HepG2 (cell line): ENCODE measurements around the gene LTA. TPM values are rescaled to one million over a fixed set of nuclear protein-coding genes. Genes with fewer than 3 reads are reported as not detected.

ENCODE experiments used
- BRCA1 ChIP-seq: sonication (generic); formaldehyde crosslinking; IDR thresholded peaks from 2 replicates; pipeline ENCODE4 v1.4.0; 2020; ENCODE audit warnings: missing genetic modification reagents
- MBD4 ChIP-seq: IDR thresholded peaks from 2 replicates; pipeline ENCODE4 v1.6.1; 2012; ENCODE audit warnings: low read length, inconsistent platforms, borderline replicate concordance
- PRDM4 ChIP-seq: sonication (generic); formaldehyde crosslinking; IDR thresholded peaks from 2 replicates; pipeline ENCODE4 v1.9.0; 2021; ENCODE audit warnings: missing genetic modification reagents, borderline replicate concordance
- RBFOX2 ChIP-seq: fragments of 200-400 bp; formaldehyde crosslinking; IDR thresholded peaks from 2 replicates; pipeline ENCODE4 v1.6.1; 2017; ENCODE audit warnings: low read depth, mild to moderate bottlenecking, low read length
- SOX13 ChIP-seq, 3 experiments: fragments of 450-650 bp in 1 of 3; sonication (generic) in 1 of 3; formaldehyde crosslinking in 1 of 3; IDR thresholded peaks in 2 of 3; conservative IDR thresholded peaks in 1 of 3; 2 replicates each; pipeline versions ENCODE4 v1.5.0 to v1.6.1; 2016 to 2020; ENCODE audit warnings: antibody characterized with exemption in 1 of 3, mild to moderate bottlenecking in 1 of 3, missing compliant biosample characterization in 1 of 3, missing genetic modification reagents in 1 of 3, moderate library complexity in 1 of 3
- SRF ChIP-seq: IDR thresholded peaks from 2 replicates; pipeline ENCODE4 v1.6.1; 2011; ENCODE audit warnings: mild to moderate bottlenecking, low read depth, low read length, moderate library complexity
- ZNF292 ChIP-seq: sonication (generic); formaldehyde crosslinking; IDR thresholded peaks from 2 replicates; pipeline ENCODE4 v1.8.1; 2022; ENCODE audit warnings: mild to moderate bottlenecking, low read depth, missing genetic modification reagents, borderline replicate concordance
- ZNF839 ChIP-seq: sonication (generic); formaldehyde crosslinking; IDR thresholded peaks from 2 replicates; pipeline ENCODE4 v1.4.0; 2020; ENCODE audit warnings: missing genetic modification reagents, mild to moderate bottlenecking, borderline replicate concordance
- polyA plus RNA-seq, 8 experiments: library from polyadenylated mRNA; depleted of rRNA in 3 of 8; stranded (reverse) in 7 of 8; unstranded in 1 of 8; fragments of >200 nt; fragmentation: Illumina TruSeq in 4 of 8; extraction: Trizol in 4 of 8; gene quantifications; 2 replicates each; pipeline versions ENCODE4 v1.2.1 to v1.2.3, GENCODE V29; 2011 to 2016; ENCODE audit warnings: low read depth in 4 of 8, missing spikeins in 1 of 8, mixed read lengths in 1 of 8; ENCODE audit not compliant: insufficient read depth in 1 of 8
- total RNA-seq, 5 experiments: library from RNA; depleted of rRNA; stranded (reverse); fragments of >200 nt; fragmentation: Illumina TruSeq; extraction: Trizol; gene quantifications; 2 replicates each; pipeline ENCODE4 v1.2.3, GENCODE V29; 2016; ENCODE audit warnings: low read depth in 1 of 5
- TF ChIP-seq, protein P1 (sequence below): sonication (generic); formaldehyde crosslinking; conservative IDR thresholded peaks from 2 replicates; pipeline ENCODE4 v1.4.0; 2020; ENCODE audit warnings: mild to moderate bottlenecking, missing genetic modification reagents, moderate library complexity
- TF ChIP-seq, protein P2 (sequence below): sonication (generic); formaldehyde crosslinking; IDR thresholded peaks from 2 replicates; pipeline ENCODE4 v1.4.0; 2020; ENCODE audit warnings: mild to moderate bottlenecking, low read depth, missing genetic modification reagents
- TF ChIP-seq, protein P3 (sequence below), 2 experiments: IDR thresholded peaks; 2 replicates each; pipeline ENCODE4 v1.6.1; 2011 to 2012; ENCODE audit warnings: low read length in 2 of 2, borderline replicate concordance in 1 of 2, low read depth in 1 of 2, mild to moderate bottlenecking in 1 of 2, moderate library complexity in 1 of 2
- TF ChIP-seq, protein P4 (sequence below): sonication (generic); formaldehyde crosslinking; IDR thresholded peaks from 2 replicates; pipeline ENCODE4 v1.4.0; 2020; ENCODE audit warnings: missing genetic modification reagents

Gene LTA
- total and polyA plus RNA-seq, 2 of the 13 experiments (the other 11 are each of a cell fraction or from before 2014, with no cell fraction given) = 0.09 TPM; not detected in 1

DNA sequence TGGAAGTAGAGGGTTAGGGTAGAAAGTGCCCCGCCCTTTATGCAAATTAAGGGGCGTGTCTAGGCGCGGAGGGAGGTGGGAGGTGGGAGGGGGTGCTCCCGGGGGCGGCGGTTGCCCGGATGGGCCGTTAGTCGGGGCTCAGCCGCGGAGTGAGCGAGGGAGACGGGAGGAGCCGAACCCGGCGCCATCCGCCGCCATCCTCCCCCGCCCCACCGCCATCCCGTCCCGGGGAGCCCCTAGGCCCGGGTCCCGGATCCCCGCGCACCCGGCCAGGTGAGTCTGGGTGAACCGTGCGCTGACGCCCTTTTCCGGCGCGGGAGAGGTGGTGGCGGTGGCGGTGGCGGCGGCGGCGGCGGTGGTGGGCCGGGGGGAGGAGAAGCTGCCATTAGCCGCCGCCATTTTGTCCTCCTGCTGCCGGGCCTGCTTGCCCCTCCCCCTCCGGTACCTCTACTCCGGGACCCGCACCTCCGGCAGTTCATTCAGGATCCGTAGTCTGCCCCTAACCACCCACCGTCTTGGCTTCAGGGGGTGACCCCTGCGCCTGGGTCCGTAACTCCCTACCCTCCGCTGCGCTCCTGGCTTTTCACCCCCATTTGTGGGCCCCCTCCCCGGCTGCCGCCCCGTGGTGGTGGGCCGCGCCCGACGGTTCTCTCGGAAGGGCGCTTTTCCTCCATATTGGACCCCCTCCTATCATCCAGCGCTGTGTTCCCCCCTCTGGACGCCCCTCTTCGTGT lies 48.7 kb downstream of the LTA start, which contains the start of gene PRRC2A (continued):
- TF ChIP-seq, protein P1, sequence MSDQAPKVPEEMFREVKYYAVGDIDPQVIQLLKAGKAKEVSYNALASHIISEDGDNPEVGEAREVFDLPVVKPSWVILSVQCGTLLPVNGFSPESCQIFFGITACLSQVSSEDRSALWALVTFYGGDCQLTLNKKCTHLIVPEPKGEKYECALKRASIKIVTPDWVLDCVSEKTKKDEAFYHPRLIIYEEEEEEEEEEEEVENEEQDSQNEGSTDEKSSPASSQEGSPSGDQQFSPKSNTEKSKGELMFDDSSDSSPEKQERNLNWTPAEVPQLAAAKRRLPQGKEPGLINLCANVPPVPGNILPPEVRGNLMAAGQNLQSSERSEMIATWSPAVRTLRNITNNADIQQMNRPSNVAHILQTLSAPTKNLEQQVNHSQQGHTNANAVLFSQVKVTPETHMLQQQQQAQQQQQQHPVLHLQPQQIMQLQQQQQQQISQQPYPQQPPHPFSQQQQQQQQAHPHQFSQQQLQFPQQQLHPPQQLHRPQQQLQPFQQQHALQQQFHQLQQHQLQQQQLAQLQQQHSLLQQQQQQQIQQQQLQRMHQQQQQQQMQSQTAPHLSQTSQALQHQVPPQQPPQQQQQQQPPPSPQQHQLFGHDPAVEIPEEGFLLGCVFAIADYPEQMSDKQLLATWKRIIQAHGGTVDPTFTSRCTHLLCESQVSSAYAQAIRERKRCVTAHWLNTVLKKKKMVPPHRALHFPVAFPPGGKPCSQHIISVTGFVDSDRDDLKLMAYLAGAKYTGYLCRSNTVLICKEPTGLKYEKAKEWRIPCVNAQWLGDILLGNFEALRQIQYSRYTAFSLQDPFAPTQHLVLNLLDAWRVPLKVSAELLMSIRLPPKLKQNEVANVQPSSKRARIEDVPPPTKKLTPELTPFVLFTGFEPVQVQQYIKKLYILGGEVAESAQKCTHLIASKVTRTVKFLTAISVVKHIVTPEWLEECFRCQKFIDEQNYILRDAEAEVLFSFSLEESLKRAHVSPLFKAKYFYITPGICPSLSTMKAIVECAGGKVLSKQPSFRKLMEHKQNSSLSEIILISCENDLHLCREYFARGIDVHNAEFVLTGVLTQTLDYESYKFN (CRISPR knock-in tag) = 0 out of 2 replicates have a peak, but pooled peaks have one; percentile 6
- TF ChIP-seq ZNF292 (CRISPR knock-in tag) = no peak
- peak; percentile 88 for TF ChIP-seq RBFOX2
- TF ChIP-seq, protein P2, sequence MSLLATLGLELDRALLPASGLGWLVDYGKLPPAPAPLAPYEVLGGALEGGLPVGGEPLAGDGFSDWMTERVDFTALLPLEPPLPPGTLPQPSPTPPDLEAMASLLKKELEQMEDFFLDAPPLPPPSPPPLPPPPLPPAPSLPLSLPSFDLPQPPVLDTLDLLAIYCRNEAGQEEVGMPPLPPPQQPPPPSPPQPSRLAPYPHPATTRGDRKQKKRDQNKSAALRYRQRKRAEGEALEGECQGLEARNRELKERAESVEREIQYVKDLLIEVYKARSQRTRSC = no peak
- TF ChIP-seq SRF = no peak
- TF ChIP-seq SOX13 (IDR thresholded peaks at IDR 0.05) = 0 out of 2 replicates have a peak, but pooled peaks have one; percentile 6
- no peak for TF ChIP-seq SOX13 (CRISPR knock-in tag; conservative IDR thresholded peaks at IDR 0.05 in 1 of 2, IDR thresholded peaks at IDR 0.05 in 1 of 2)
- TF ChIP-seq ZNF839 (CRISPR knock-in tag) = peak; percentile 85; the same call in 1 of the 2 replicates
- TF ChIP-seq, protein P3, sequence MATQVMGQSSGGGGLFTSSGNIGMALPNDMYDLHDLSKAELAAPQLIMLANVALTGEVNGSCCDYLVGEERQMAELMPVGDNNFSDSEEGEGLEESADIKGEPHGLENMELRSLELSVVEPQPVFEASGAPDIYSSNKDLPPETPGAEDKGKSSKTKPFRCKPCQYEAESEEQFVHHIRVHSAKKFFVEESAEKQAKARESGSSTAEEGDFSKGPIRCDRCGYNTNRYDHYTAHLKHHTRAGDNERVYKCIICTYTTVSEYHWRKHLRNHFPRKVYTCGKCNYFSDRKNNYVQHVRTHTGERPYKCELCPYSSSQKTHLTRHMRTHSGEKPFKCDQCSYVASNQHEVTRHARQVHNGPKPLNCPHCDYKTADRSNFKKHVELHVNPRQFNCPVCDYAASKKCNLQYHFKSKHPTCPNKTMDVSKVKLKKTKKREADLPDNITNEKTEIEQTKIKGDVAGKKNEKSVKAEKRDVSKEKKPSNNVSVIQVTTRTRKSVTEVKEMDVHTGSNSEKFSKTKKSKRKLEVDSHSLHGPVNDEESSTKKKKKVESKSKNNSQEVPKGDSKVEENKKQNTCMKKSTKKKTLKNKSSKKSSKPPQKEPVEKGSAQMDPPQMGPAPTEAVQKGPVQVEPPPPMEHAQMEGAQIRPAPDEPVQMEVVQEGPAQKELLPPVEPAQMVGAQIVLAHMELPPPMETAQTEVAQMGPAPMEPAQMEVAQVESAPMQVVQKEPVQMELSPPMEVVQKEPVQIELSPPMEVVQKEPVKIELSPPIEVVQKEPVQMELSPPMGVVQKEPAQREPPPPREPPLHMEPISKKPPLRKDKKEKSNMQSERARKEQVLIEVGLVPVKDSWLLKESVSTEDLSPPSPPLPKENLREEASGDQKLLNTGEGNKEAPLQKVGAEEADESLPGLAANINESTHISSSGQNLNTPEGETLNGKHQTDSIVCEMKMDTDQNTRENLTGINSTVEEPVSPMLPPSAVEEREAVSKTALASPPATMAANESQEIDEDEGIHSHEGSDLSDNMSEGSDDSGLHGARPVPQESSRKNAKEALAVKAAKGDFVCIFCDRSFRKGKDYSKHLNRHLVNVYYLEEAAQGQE (IDR thresholded peaks at IDR 0.05; ENCODE audit: borderline replicate concordance in 1 of 2, low read depth in 1 of 2, low read length in 2 of 2) = peak in 1 of 2 experiments; percentile 40; a peak in 1 of 4 replicates
- TF ChIP-seq PRDM4 = no peak
- TF ChIP-seq, protein P4, sequence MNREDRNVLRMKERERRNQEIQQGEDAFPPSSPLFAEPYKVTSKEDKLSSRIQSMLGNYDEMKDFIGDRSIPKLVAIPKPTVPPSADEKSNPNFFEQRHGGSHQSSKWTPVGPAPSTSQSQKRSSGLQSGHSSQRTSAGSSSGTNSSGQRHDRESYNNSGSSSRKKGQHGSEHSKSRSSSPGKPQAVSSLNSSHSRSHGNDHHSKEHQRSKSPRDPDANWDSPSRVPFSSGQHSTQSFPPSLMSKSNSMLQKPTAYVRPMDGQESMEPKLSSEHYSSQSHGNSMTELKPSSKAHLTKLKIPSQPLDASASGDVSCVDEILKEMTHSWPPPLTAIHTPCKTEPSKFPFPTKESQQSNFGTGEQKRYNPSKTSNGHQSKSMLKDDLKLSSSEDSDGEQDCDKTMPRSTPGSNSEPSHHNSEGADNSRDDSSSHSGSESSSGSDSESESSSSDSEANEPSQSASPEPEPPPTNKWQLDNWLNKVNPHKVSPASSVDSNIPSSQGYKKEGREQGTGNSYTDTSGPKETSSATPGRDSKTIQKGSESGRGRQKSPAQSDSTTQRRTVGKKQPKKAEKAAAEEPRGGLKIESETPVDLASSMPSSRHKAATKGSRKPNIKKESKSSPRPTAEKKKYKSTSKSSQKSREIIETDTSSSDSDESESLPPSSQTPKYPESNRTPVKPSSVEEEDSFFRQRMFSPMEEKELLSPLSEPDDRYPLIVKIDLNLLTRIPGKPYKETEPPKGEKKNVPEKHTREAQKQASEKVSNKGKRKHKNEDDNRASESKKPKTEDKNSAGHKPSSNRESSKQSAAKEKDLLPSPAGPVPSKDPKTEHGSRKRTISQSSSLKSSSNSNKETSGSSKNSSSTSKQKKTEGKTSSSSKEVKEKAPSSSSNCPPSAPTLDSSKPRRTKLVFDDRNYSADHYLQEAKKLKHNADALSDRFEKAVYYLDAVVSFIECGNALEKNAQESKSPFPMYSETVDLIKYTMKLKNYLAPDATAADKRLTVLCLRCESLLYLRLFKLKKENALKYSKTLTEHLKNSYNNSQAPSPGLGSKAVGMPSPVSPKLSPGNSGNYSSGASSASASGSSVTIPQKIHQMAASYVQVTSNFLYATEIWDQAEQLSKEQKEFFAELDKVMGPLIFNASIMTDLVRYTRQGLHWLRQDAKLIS = no peak
- TF ChIP-seq BRCA1 (CRISPR knock-in tag) = no peak
- no peak for TF ChIP-seq MBD4
